GM19193 (cell line): ENCODE measurements around the gene KCNN2.

Experiments used
- POLR2A ChIP-seq: IDR thresholded peaks from 4 replicates; pipeline ENCODE4 v1.6.1; 2011; ENCODE audit not compliant: insufficient read depth, insufficient read length; ENCODE audit errors: extremely low read depth

The KCNN2 gene

DNA sequence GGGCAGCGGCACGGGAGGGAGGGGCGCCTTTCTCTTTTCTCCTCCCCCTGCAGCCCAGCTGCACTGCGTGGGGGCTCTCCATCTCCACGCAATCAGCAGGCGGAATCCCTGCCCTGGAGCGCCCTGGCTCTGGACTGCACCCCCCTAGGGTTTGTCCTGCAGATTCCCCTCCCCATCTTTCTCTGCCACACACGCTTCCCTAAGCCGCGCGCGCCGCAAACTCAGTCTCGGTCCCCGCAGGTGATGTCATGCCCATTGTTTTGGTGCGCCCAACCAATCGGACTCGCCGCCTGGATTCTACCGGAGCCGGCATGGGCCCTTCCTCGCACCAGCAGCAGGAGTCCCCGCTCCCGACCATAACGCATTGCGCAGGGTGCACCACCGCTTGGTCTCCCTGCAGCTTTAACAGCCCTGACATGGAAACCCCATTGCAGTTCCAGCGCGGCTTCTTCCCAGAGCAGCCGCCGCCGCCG is at the start of gene KCNN2:
Gene KCNN2, plus strand, starts transcription at position 347 of the 473 bp plus-strand sequence. Its CDS starts 70 bp downstream, at position 417.
- TF ChIP-seq POLR2A, result no peak

DNA sequence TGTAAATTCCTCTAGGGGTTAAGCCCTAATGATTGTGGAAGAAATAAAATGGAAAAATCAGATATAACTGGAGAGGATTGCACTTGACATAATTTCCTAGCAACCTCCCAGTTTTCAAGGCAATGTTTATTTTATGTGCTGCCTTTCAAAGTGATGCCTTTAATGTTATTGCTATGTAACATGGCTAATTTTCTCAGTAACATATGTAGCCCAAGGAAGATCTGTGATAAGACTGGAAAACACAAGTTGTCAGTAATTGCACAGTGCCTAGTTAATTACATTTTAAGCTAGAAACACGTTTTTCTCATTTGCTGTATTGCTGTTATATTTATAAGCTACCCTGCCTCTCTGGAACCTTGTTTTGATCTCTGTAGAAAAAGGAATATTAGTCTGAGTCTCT is 49.2 kb upstream of the KCNN2 start:
- no peak for TF ChIP-seq POLR2A

- TF ChIP-seq POLR2A, result no peak
Observed at GRCh38 chr5:114314061-114314460, 47.8 kb upstream of the KCNN2 start.

GRCh38 chr5:114316167-114316566 is 45.7 kb upstream of the KCNN2 start:
- TF ChIP-seq POLR2A, result no peak

DNA sequence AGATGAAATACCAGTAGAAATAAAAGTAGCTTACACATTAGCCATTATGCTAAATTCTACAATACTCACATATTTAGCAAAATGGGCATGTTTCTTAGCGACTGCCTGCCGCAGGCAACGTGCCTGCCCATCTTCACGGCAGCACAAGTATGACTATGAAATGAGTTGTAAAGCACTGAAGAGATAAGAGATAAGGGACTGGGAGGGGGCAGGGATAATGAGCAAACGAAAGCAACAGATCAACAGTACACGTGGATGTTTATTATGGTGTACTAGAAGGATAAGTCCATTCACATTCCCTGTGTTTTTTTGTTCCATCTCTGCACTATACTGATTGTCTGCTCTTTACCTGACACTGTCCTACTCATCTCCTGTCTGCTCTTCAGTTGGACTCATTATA is 44.1 kb upstream of the KCNN2 start:
- no peak for TF ChIP-seq POLR2A

DNA sequence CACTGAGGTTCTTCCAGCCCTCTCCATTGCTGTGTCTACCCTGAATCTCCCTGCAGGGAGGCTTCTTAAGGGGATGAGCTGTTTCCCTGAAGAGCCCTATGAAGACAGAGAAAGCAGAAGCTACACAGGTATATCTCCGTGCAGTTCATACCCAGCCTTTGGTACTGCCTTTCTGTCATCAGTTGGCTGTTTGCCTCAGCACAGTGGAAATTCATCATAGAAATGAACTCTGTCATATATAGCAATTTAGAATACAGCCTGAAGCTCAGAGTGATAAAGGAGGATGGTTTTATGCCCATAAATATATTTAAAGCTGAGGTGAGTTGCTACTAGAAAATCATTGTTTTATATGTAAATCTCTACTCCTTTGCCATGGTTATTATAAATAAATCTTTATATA is 42.6 kb upstream of the KCNN2 start:
- TF ChIP-seq POLR2A, result no peak

DNA sequence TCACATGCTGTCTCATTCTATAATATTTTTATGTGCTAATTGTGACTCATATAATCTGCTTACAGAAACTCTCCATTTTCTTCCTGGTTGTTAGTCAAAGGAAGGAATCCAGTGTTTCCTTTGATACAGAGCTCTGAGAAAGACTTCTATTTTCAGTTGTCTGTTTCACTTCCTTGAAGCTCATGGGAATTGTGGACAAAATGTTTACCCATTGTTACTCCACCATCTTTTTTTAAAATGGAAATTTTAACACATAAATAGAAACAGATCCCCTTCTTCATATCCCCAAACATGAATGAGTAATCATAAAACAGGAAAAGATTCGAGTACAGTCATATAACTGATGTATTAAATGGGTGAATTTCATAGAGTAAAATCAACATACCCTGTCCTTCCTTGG is 42.0 kb upstream of the KCNN2 start:
- no peak for TF ChIP-seq POLR2A

GRCh38 chr5:114324282-114324681 is 37.6 kb upstream of the KCNN2 start:
- TF ChIP-seq POLR2A, result no peak

GRCh38 chr5:114325541-114325940 is 36.3 kb upstream of the KCNN2 start:
- no peak for TF ChIP-seq POLR2A

GRCh38 chr5:114327474-114327873 is 34.4 kb upstream of the KCNN2 start:
- TF ChIP-seq POLR2A, result no peak

GRCh38 chr5:114327987-114328386 is 33.9 kb upstream of the KCNN2 start:
- no peak for TF ChIP-seq POLR2A

- no peak for TF ChIP-seq POLR2A
Observed at GRCh38 chr5:114330916-114331531, 30.8 kb upstream of the KCNN2 start.

- no peak for TF ChIP-seq POLR2A
Observed at GRCh38 chr5:114332493-114332892, 29.4 kb upstream of the KCNN2 start.

DNA sequence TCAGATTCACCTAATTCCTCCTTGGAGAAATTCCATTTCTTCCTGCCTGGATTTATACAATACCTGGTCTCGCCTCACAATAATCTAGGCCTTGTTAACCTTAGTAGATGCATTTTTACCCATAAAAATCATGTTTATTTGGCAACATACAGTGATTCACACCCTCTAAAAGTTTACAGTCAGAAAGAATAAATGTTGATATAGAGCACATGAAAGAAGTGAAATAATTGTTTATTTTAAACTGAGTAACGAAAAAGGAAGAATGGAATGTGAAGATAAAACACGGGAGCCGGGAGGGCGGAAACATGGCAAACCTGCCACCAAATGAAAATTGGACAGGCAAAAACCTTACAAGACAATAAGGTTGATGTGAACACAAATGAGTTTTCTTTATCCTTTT is 28.9 kb upstream of the KCNN2 start:
- TF ChIP-seq POLR2A, result no peak

DNA sequence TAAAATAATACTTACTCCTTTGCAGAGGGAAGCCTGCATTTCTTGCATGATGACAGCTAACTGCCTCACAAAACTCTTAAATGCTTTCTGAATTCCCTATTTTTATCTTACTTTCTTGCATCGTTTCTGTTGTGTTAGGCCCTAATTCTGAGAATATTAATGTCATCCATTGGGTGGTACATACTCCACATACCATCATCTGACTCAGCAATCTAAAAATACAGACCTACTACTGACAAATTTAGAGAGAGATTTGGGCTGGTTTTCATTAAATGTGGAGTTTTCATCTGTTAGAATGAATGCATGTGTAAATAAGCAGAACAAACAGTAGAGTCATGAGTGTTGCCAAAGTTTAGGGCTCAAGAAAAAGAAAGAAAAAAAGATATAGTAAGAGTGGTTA is 26.5 kb upstream of the KCNN2 start:
- no peak for TF ChIP-seq POLR2A

GRCh38 chr5:114339108-114339507 is 22.8 kb upstream of the KCNN2 start:
- TF ChIP-seq POLR2A, result no peak

DNA sequence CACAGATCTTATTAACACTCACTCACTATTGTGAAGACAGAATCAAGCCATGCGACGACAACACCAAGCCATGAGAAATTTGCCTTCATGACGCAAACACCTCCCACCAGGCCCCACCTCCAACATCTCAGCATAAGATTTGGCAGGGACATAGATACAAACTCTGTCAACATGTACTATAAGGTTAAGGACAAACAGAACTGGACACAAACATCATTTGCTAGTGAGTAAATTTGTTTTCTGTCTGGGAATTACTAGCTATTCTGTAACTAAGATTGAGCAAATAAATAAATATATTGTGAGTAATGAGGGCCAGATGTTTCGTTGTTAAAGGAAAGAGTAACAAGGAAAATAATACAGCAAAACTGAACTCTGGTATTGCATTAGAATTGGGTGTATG is 15.7 kb upstream of the KCNN2 start:
- no peak for TF ChIP-seq POLR2A
